HUES64 (cell line): Measurements from ENCODE around the gene FHL3.

Experiments
- H3K27ac ChIP-seq: 2 replicates; pipeline ENCODE4 v1.7.0; 2013; ENCODE audit warnings: low read depth, low read length, inconsistent platforms
- H3K27me3 ChIP-seq: 2 replicates; pipeline ENCODE4 v1.6.1; 2013; ENCODE audit warnings: mild to moderate bottlenecking, low read length; ENCODE audit not compliant: insufficient read depth
- H3K36me3 ChIP-seq: 2 replicates; pipeline ENCODE4 v1.6.1; 2013; ENCODE audit warnings: mild to moderate bottlenecking, low read length; ENCODE audit not compliant: insufficient read depth
- H3K4me1 ChIP-seq: 2 replicates; pipeline ENCODE4 v1.6.1; 2013; ENCODE audit warnings: mild to moderate bottlenecking, low read length, moderate library complexity; ENCODE audit not compliant: insufficient read depth
- H3K4me3 ChIP-seq: 2 replicates; pipeline ENCODE4 v1.5.1; 2013; ENCODE audit warnings: mild to moderate bottlenecking, low read length, moderate library complexity
- H3K9ac ChIP-seq: 2 replicates; pipeline ENCODE4 v1.6.1; 2013; ENCODE audit warnings: mild to moderate bottlenecking, low read depth, low read length
- H3K9me3 ChIP-seq: 2 replicates; pipeline ENCODE4 v1.6.1; 2013; ENCODE audit warnings: low read depth, low read length; ENCODE audit not compliant: insufficient read depth
- WGBS: fragments of 150-250, 120-280 bp; methylation state at CpG from one replicate; pipeline ENCODE4 v1.1.7; 2013; ENCODE audit warnings: missing lambda C conversion rate; 5-methylcytosine and 5-hydroxymethylcytosine counted together

FHL3 gene

DNA sequence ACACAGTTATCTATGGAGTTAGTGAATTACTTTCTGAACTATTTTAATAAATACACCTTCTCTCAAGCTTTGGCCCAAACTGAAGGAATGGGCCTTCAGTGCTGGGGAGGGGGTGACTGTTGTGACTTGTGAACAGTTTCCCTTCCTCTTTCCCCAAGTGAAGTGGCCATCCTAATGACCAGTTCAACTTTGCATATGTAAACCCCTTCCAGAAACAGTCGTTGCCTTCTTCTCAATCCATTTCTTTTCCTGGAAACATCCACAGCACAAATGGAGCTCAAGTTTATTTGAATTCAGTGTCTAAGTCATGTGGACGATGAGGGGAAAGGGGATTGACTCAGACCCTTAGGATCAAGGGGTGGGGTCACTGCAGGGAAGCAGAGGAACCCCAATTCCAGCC is 57.1 kb downstream of the FHL3 start:
- H3K9me3 ChIP-seq, result no peaks in the 10 kb centered on the region
- 63% methylated on average over 2 of the region's 2 CpGs for WGBS
- no peaks in the 10 kb centered on the region for H3K36me3 ChIP-seq
- 0 out of 2 replicates have a peak, but pooled peaks cover 3% of the 10 kb centered on the region for H3K4me1 ChIP-seq
- no peaks in the 10 kb centered on the region for H3K27me3 ChIP-seq
- no peak overlapping the region for H3K27ac ChIP-seq
- no peak overlapping the region for H3K9ac ChIP-seq
- no peak overlapping the region for H3K4me3 ChIP-seq

DNA sequence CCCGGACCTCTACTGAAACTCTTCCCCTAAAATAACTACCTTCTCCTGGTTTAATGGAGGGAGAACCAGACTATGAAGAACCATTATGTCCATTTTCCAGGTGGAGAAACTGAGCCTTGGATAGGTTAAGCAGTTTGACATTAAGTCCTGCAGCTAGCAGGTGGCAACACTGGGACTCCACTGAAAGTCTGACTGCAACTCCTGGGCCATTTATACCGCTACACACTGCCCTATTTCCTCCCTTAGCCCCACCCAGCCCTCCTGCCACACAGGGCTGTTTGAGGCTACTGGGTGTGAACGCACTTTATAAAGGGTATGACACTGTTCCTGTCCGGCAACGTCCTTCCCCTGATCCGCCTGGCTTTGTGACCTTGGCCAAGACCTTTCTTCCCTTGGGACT is 58.0 kb downstream of the FHL3 start:
- WGBS, result 90% methylated on average over 6 of the region's 6 CpGs
- H3K9ac ChIP-seq, result no peak overlapping the region
- no peaks in the 10 kb centered on the region for H3K27me3 ChIP-seq
- H3K9me3 ChIP-seq, result no peaks in the 10 kb centered on the region
- no peaks in the 10 kb centered on the region for H3K36me3 ChIP-seq
- H3K4me3 ChIP-seq, result peak overlapping the region; percentile 77; the same call in 1 of the 2 replicates
- H3K27ac ChIP-seq, result no peak overlapping the region
- H3K4me1 ChIP-seq, result 0 out of 2 replicates have a peak, but pooled peaks cover 3% of the 10 kb centered on the region
